Subcutaneous abdominal adipose tissue (tissue), 5 donors: ENCODE data around the gene ABCC6.
"Not testable (repeated sequence)": the region's sequence is repeated elsewhere in the genome, so short reads cannot be mapped to it uniquely, and the experiment has no call there.

Experiments used
- H3K27ac ChIP-seq: one replicate; pipeline ENCODE4 v1.7.0; 2013; ENCODE audit warnings: low read depth, mild to moderate bottlenecking, inconsistent platforms, low read length, moderate library complexity
- H3K27me3 ChIP-seq, 5 donors: one replicate each; pipeline ENCODE4 v1.7.0; 2013; ENCODE audit warnings: low read length in 5 of 5, inconsistent platforms in 1 of 5; ENCODE audit not compliant: control insufficient read depth in 5 of 5, insufficient read depth in 4 of 5
- H3K36me3 ChIP-seq, 5 donors: one replicate each; pipeline ENCODE4 v1.7.0; 2013; ENCODE audit warnings: low read length in 5 of 5; ENCODE audit not compliant: control insufficient read depth in 5 of 5, insufficient read depth in 5 of 5
- H3K4me1 ChIP-seq, 5 donors: one replicate each; pipeline ENCODE4 v1.7.0; 2013; ENCODE audit warnings: low read length in 5 of 5, mild to moderate bottlenecking in 3 of 5, moderate library complexity in 1 of 5; ENCODE audit not compliant: control insufficient read depth in 5 of 5, insufficient read depth in 5 of 5
- H3K4me3 ChIP-seq, 5 donors: one replicate each; pipeline ENCODE4 v1.7.0; 2013; ENCODE audit warnings: low read length in 5 of 5, low read depth in 1 of 5
- H3K9ac ChIP-seq, 5 donors: one replicate each; pipeline ENCODE4 v1.7.0; 2013; ENCODE audit warnings: low read length in 5 of 5, mild to moderate bottlenecking in 4 of 5, moderate library complexity in 3 of 5
- H3K9me3 ChIP-seq, 5 donors: one replicate each; pipeline ENCODE4 v1.7.0; 2013; ENCODE audit warnings: low read length in 5 of 5; ENCODE audit not compliant: control insufficient read depth in 5 of 5
- donor health status: healthy.
- donor health status: healthy.
- donor health status: healthy.
- donor health status: healthy.
- donor health status: healthy.

Gene ABCC6

GRCh38 chr16:16191493-16192167 lies 31.7 kb downstream of the ABCC6 start:
- Histone ChIP-seq H3K4me1 (peaks cover 0 to 7% (median 0%) of the 10 kb centered on the region in 5 donors), H3K9me3 (no peaks in the 10 kb centered on the region), H3K9ac (peak overlapping the region in 1 of 5 donors; percentile 10), H3K36me3 (peaks cover 2 to 44% (median 27%) of the 10 kb centered on the region in 5 donors), H3K27me3 (no peaks in the 10 kb centered on the region), H3K4me3 (no peak overlapping the region), H3K27ac (no peak overlapping the region)

DNA sequence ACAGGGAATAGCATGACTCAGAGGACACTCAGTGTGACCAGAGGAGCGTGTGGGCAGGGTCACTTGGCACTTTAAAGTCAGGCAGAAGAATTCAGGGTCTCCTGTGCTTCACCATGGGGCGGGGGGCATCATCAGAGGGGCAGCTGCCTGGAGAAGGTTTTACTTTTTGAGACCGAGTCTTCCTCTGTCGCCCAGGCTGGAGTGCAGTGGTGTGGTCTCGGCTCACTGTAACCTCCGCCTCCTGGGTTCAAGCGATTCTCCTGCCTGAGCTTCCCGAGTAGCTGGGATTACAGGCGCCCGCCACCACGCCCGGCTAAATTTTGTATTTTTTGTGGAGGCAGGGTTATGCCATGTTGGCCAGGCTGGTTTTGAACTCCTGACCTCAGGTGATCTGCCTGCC lies 32.3 kb downstream of the ABCC6 start:
- H3K4me1 ChIP-seq: not testable (repeated sequence)

DNA sequence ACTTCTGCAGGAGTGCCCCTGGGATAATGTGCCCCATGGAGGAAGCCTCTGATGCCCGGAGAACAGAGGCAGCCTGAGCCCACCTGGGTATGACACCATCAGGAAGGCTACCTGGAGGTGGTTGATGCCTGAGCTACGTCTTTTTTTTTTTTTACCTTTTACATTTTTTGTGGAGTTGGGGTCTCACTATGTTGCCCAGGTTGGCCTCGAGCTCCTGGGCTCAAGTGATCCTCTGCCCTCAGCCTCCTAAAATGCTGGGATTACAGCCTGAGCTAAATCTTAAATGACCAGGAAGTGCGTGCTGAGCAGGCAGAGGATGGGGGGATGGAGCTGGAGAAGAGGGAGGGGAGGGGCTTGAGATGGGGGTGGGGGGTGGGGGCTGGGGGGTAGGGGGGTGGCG lies 32.7 kb downstream of the ABCC6 start:
- no peaks in the 10 kb centered on the region for H3K9me3 ChIP-seq
- H3K4me3 ChIP-seq: no peak overlapping the region
- no peak overlapping the region for H3K27ac ChIP-seq
- H3K4me1 ChIP-seq: peaks cover 0 to 7% (median 0%) of the 10 kb centered on the region in 5 donors
- H3K36me3 ChIP-seq: peaks cover 0 to 54% (median 32%) of the 10 kb centered on the region in 5 donors
- H3K27me3 ChIP-seq: no peaks in the 10 kb centered on the region
- H3K9ac ChIP-seq: no peak overlapping the region

More for the DNA sequence above, 32.3 kb downstream of the ABCC6 start:
- H3K27ac ChIP-seq, H3K27me3 ChIP-seq, H3K4me3 ChIP-seq, H3K9ac ChIP-seq, H3K9me3 ChIP-seq: not testable (repeated sequence)
- H3K36me3 ChIP-seq: peaks cover 0 to 51% (median 32%) of the 10 kb centered on the region in 5 donors

DNA sequence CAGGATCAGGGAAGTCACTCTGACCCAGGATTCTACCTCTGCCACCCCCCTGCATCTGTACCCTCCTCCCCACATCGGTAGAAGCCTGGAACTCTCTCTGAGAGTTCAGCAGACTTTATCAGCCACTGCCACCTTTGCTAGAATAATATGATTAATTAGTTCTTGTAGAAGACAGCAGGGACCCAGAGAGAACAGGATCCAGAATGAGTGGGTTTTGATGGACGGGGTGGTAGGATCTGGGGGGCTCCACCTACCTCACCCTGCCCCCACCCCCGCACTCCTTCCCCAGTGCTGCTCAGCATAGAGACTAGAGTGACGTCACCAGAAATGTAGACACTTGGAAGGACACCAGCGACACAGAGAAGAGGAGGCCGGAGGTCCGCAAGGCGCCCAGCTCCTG lies 33.5 kb downstream of the ABCC6 start:
- H3K27ac ChIP-seq: no peak overlapping the region
- H3K4me1 ChIP-seq: peaks cover 0 to 7% (median 0%) of the 10 kb centered on the region in 5 donors
- no peak overlapping the region for H3K9ac ChIP-seq
- H3K36me3 ChIP-seq: peaks cover 0 to 57% (median 32%) of the 10 kb centered on the region in 5 donors
- H3K9me3 ChIP-seq: no peaks in the 10 kb centered on the region
- no peaks in the 10 kb centered on the region for H3K27me3 ChIP-seq
- no peak overlapping the region for H3K4me3 ChIP-seq

DNA sequence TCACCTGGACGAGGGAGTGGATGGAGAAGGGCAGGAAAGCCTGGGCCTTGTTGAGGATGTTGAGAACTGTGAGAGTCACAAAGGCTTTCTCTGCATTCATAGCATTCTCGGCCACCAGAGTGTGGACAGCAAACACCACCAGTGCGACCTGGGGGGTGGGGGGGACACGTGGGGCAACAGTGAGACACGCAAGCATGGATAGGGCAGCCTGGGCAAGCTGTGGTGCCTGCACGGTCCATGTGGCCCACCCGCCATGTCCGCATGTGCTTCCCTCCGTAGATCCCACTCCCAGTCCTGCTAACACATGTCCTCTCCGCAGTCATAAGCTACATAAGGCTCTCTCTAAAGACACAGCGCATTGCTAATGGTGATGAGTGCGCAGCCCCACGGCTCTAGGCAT lies 34.5 kb downstream of the ABCC6 start:
- Histone ChIP-seq H3K4me1 (peaks cover 0 to 7% (median 0%) of the 10 kb centered on the region in 5 donors), H3K27me3 (no peaks in the 10 kb centered on the region), H3K9me3 (no peaks in the 10 kb centered on the region), H3K9ac (no peak overlapping the region), H3K4me3 (no peak overlapping the region), H3K36me3 (peaks cover 0 to 60% (median 36%) of the 10 kb centered on the region in 5 donors), H3K27ac (no peak overlapping the region)

- no peak overlapping the region for H3K27ac ChIP-seq
- peaks cover 0 to 54% (median 29%) of the 10 kb centered on the region in 5 donors for H3K36me3 ChIP-seq
- H3K4me1 ChIP-seq: peaks cover 0 to 10% (median 2%) of the 10 kb centered on the region in 5 donors
- no peak overlapping the region for H3K9ac ChIP-seq
- no peaks in the 10 kb centered on the region for H3K9me3 ChIP-seq
- H3K4me3 ChIP-seq: no peak overlapping the region
- no peaks in the 10 kb centered on the region for H3K27me3 ChIP-seq
Observed at GRCh38 chr16:16186820-16187219, 36.5 kb downstream of the ABCC6 start.

DNA sequence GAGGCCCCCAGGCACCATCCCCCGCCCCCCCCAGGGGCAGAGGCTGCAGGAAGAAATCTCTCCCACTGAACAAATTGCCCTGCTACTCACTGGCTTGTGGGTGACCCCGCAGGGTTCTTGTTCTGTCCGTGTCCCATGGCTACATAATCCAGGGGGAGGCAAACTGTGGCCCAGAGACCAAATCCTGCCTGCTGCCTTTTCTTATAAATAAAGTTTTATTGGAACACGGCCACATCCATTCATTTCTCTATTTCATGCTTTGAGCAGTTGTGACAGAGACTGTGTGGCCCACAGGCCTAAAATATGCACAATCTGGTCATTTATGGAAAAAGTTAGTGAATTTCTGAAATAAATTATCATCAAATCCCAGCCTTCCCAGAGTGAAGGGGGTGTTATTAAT lies 38.2 kb downstream of the ABCC6 start:
- Histone ChIP-seq H3K27me3 (no peaks in the 10 kb centered on the region), H3K4me1 (peaks cover 0 to 4% (median 0%) of the 10 kb centered on the region in 5 donors), H3K36me3 (peaks cover 0 to 49% (median 28%) of the 10 kb centered on the region in 5 donors), H3K27ac (no peak overlapping the region), H3K9me3 (no peaks in the 10 kb centered on the region), H3K9ac (no peak overlapping the region), H3K4me3 (no peak overlapping the region)

DNA sequence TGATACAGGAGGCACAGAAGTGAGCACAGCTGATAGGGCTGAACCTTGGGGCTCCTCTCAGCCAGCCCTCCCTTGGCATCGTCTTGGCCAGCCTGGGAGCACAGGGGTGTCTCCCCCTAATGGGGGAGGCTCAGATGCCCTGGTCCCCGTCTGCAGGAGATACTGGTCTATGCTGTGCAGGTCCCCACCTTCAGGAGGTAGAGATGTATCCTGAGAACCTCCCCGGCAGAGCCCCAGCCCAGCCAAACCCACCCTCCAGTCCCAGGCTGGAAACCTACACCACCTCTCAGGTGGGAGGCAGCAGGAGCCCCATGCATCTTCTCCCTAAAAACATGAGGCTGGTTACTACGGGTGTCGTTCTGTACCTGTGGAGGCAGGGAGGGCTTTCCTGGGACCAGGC lies 38.7 kb downstream of the ABCC6 start:
- Histone ChIP-seq H3K27me3 (no peaks in the 10 kb centered on the region), H3K4me3 (no peak overlapping the region), H3K4me1 (peaks cover 0 to 4% (median 0%) of the 10 kb centered on the region in 5 donors), H3K36me3 (peaks cover 0 to 44% (median 23%) of the 10 kb centered on the region in 5 donors), H3K9ac (no peak overlapping the region), H3K27ac (no peak overlapping the region), H3K9me3 (no peaks in the 10 kb centered on the region)

GRCh38 chr16:16183562-16183961 lies 39.7 kb downstream of the ABCC6 start:
- no peaks in the 10 kb centered on the region for H3K9me3 ChIP-seq
- H3K27me3 ChIP-seq: no peaks in the 10 kb centered on the region
- H3K27ac ChIP-seq: no peak overlapping the region
- peaks cover 0 to 40% (median 21%) of the 10 kb centered on the region in 5 donors for H3K36me3 ChIP-seq
- no peak overlapping the region for H3K4me3 ChIP-seq
- H3K4me1 ChIP-seq: peaks cover 0 to 4% (median 0%) of the 10 kb centered on the region in 5 donors
- H3K9ac ChIP-seq: no peak overlapping the region

DNA sequence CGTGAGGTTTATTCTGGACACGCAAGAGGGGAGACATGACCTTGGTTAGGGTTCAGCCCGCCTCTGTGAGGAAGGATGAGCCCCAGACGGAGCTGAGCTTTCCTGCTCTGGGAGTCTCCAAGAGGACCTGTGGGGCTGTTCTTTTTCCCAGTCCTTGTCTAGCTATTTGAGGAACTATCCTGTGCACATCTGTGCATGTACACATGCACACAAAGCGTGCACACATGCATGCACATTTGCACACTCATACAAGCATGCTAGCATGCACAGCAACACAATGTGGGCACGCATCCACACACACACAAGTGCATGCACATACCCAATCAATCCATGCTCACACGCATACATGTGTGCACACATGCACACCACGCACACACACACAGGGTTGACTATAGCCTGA lies 40.4 kb downstream of the ABCC6 start:
- Histone ChIP-seq H3K4me1 (peaks cover 0 to 4% (median 0%) of the 10 kb centered on the region in 5 donors), H3K27me3 (no peaks in the 10 kb centered on the region), H3K9ac (no peak overlapping the region), H3K9me3 (no peaks in the 10 kb centered on the region), H3K27ac (no peak overlapping the region), H3K4me3 (no peak overlapping the region), H3K36me3 (peaks cover 3 to 43% (median 22%) of the 10 kb centered on the region in 5 donors)
